Left ventricle myocardium inferior (tissue), 1 donor: ENCODE results near the gene EBLN2. TPM values are rescaled to one million over a fixed set of nuclear protein-coding genes. Genes with fewer than 3 reads are reported as not detected.

ENCODE experiments used
- DNase-seq: peaks from one replicate; pipeline ENCODE4 v3.0.0-alpha.2; 2020
- H3K27ac ChIP-seq: fragments of 200-600 bp; replicated peaks from 2 replicates; pipeline ENCODE4 v1.8.0; 2021
- H3K27me3 ChIP-seq: fragments of 200-600 bp; 2 replicates; pipeline ENCODE4 v1.8.0; 2021; ENCODE audit warnings: low read depth
- H3K36me3 ChIP-seq: fragments of 200-600 bp; 2 replicates; pipeline ENCODE4 v1.8.0; 2021
- H3K4me1 ChIP-seq: fragments of 200-600 bp; 2 replicates; pipeline ENCODE4 v1.8.0; 2021
- H3K4me3 ChIP-seq: fragments of 200-600 bp; 2 replicates; pipeline ENCODE4 v1.8.0; 2021; ENCODE audit warnings: mild to moderate bottlenecking, moderate library complexity
- H3K9me3 ChIP-seq: fragments of 200-600 bp; replicated peaks from 2 replicates; pipeline ENCODE4 v1.8.0; 2021
- intact Hi-C: fragments of 100-400 bp; cut with micrococcal nuclease; formaldehyde crosslinking; loops from one replicate; pipeline ENCODE4 v1.11.0; 2022
- total RNA-seq: library from RNA; stranded (reverse); fragmentation: NEBNext Ultra II Directional; extraction: Animal tissue kit (Norgen Biotek cat#: 25700); gene quantifications from one replicate; pipeline ENCODE4 v1.2.1, GENCODE V29; 2021
- TF ChIP-seq, protein P1 (sequence below): fragments of 200-600 bp; IDR thresholded peaks from 2 replicates; pipeline ENCODE4 v1.8.0; 2021; ENCODE audit warnings: antibody characterized with exemption, mild to moderate bottlenecking, borderline replicate concordance
- donor health status: DM: no; HTN: yes; CAD: no; lungs with severe emphysema.

EBLN2 gene
- total RNA-seq, 1 donor from 2014 or later, result 0.99 TPM

DNA sequence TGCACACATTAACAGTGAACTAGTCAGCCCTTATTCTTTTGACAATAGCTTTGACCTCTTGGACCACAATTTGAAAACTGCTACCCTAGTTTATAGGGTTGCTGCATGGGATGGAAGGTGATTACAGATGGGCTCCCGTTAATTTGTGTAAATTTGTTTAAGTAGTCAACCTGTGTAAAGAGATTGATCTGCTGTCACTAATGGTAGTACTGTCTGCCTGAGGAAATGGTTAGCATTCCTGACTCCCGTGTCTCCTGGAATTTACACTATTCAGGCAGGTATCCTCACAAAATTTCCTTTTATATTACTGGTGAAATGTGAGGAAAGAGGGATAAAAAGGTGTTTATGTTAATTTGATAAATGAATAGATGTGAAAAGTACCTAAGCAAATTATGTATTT lies 15.3 kb upstream of the EBLN2 start:
- Histone ChIP-seq H3K27ac (no peak overlapping the region), H3K4me3 (no peak overlapping the region), H3K4me1 (peaks cover 69% of the 10 kb centered on the region), H3K36me3 (peaks cover 20% of the 10 kb centered on the region), H3K27me3 (no peaks in the 10 kb centered on the region), H3K9me3 (no peaks in the 10 kb centered on the region)
- intact Hi-C loops, result no loop called here
- TF ChIP-seq, protein P1, sequence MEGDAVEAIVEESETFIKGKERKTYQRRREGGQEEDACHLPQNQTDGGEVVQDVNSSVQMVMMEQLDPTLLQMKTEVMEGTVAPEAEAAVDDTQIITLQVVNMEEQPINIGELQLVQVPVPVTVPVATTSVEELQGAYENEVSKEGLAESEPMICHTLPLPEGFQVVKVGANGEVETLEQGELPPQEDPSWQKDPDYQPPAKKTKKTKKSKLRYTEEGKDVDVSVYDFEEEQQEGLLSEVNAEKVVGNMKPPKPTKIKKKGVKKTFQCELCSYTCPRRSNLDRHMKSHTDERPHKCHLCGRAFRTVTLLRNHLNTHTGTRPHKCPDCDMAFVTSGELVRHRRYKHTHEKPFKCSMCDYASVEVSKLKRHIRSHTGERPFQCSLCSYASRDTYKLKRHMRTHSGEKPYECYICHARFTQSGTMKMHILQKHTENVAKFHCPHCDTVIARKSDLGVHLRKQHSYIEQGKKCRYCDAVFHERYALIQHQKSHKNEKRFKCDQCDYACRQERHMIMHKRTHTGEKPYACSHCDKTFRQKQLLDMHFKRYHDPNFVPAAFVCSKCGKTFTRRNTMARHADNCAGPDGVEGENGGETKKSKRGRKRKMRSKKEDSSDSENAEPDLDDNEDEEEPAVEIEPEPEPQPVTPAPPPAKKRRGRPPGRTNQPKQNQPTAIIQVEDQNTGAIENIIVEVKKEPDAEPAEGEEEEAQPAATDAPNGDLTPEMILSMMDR, result no peak
- no peak for DNase-seq

DNA sequence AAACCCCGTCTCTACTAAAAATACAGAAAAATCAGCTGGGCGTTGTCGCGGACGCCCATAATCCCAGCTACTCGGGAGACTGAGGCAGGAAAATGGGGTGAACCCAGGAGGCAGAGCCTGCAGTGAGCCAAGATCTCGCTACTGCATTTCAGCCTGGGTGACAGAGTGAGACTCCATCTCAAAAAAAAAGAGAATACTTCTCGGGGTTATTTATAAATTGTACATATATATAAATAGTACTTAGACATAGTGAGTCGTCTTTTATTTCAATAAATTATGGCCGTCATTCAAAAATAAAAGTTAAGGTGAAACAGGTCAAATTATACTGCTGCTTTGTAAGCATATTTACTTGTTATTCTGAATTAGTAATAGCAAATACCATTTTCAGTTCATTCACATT lies 12.1 kb upstream of the EBLN2 start:
- Histone ChIP-seq H3K4me3 (no peak overlapping the region), H3K27me3 (no peaks in the 10 kb centered on the region), H3K9me3 (no peaks in the 10 kb centered on the region), H3K36me3 (peaks cover 20% of the 10 kb centered on the region), H3K27ac (peak overlapping the region; percentile 27), H3K4me1 (peaks cover 55% of the 10 kb centered on the region)
- intact Hi-C loops, result no loop called here
- TF ChIP-seq, protein P1, result no peak
- no peak for DNase-seq

DNA sequence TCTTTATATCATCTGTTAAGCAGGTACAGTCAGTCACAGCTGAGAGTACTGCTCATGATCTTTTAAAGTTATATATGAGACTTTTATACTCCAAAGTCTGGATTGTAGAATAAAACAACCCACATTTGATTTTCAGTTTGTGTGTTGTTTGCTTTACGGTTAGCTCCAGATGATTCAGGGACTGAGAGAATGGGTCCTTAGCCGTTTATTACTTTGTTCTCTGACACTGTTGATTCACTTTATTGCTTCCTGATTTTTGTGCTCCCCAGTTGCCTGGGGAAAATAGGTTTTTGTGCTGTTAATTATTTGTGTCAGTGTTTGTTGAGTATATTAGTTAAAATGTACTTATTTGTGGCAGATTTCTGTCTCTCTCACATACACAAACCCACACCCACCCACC lies 8.6 kb upstream of the EBLN2 start:
- no peak for DNase-seq
- no peaks in the 10 kb centered on the region for H3K9me3 ChIP-seq
- TF ChIP-seq, protein P1, result no peak
- no peaks in the 10 kb centered on the region for H3K27me3 ChIP-seq
- no peak overlapping the region for H3K4me3 ChIP-seq
- intact Hi-C loops, result loop anchor here (10.0 kb wide), 1 partner anchor 58 kb away; the partner anchor contains the start of gene PPP4R2
- H3K4me1 ChIP-seq, result peaks cover 54% of the 10 kb centered on the region
- H3K36me3 ChIP-seq, result peaks cover 17% of the 10 kb centered on the region
- H3K27ac ChIP-seq, result no peak overlapping the region

DNA sequence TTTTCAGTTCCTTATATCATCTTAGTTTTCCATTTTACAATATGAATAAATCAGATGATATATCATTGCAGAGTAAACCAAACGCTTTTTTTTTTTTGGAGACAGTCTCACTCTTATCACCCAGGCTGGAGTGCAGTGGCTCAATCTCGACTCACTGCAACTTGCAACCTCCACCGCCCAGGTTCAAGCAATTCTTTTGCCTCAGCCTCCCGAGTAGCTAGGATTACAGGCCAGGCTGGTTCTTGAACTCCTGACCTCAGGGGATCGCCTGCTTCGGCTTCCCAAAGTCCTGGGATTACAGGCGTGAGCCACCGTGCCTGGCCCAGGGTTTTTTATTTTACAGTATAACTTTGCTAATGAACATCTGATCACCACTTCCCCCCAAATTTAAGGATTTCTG lies 5.9 kb upstream of the EBLN2 start:
- Histone ChIP-seq H3K27ac (peak overlapping the region; percentile 37), H3K4me3 (no peak overlapping the region), H3K36me3 (no peaks in the 10 kb centered on the region), H3K9me3 (no peaks in the 10 kb centered on the region), H3K4me1 (peaks cover 65% of the 10 kb centered on the region), H3K27me3 (no peaks in the 10 kb centered on the region)
- DNase-seq, result no peak
- intact Hi-C loops, result loop anchor here (5.0 to 10.0 kb wide), 2 partner anchors 61 to 118 kb away; partner anchors contain the start of gene PPP4R2
- TF ChIP-seq, protein P1, result no peak

DNA sequence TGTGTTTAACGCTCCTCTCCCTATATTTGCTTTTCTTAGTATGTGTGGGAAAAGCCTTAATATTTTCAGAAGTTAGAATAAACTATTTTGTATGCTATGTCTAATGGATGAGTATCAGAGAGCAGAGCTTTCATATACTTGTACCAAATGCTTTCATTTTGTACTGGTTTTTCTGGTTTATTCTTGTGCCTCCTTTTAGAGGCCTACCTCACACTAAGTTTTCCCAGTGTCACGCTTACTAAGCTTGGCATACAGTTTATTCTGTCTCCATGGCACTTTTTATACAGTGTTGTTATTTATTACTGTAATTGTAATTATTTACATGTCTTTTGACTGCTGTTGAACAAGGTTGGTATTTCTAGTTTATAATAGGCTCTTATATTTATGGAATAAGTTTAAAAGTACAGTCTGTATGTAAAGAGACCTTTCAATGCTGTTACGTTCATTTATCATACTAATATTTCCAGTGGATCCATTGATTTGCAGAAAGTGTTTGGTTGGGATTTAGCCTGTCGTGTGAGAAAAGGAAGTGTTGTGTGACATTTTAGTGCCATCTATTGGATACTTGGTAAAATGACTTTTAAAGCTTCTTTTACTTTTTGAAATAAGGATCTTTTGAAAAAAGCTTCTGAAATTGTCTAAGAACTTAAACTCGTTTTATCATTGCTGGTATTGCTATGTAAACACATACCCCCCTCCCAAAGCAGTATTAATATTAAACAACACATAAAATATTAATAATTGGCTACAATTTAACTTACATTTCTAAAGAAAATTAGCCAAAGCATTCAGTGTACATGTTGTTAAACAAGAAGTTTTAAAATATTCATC lies 5.2 kb upstream of the EBLN2 start:
- Histone ChIP-seq H3K4me3 (no peak overlapping the region), H3K27ac (peak overlapping the region; percentile 37), H3K4me1 (peaks cover 70% of the 10 kb centered on the region), H3K36me3 (no peaks in the 10 kb centered on the region), H3K9me3 (no peaks in the 10 kb centered on the region), H3K27me3 (no peaks in the 10 kb centered on the region)
- no peak for DNase-seq
- TF ChIP-seq, protein P1, result peak; percentile 66
- intact Hi-C loops, result loop anchor here (5.0 to 10.0 kb wide), 2 partner anchors 61 to 119 kb away; partner anchors contain the start of gene PPP4R2
